PFSK-1 (cell line): ENCODE data around the gene NDUFS8.

Source experiments
- FOXP2 ChIP-seq: optimal IDR thresholded peaks from 2 replicates; pipeline ENCODE3; 2011; ENCODE audit warnings: borderline replicate concordance, control low read depth, inconsistent platforms; ENCODE audit not compliant: insufficient read depth; ENCODE audit errors: extremely low read length, extremely low read depth
- POLR2AphosphoS5 ChIP-seq: IDR thresholded peaks from 2 replicates; pipeline ENCODE4 v1.6.1; 2012; ENCODE audit warnings: low read depth, mild to moderate bottlenecking, control low read depth, low read length, moderate library complexity
- SIN3A ChIP-seq: IDR thresholded peaks from 2 replicates; pipeline ENCODE4 v1.6.1; 2012; ENCODE audit warnings: mild to moderate bottlenecking, low read length, moderate library complexity, borderline replicate concordance; ENCODE audit not compliant: insufficient read depth
- TAF1 ChIP-seq: IDR thresholded peaks from 2 replicates; pipeline ENCODE4 v1.6.1; 2012; ENCODE audit warnings: low read length, control low read depth, borderline replicate concordance; ENCODE audit not compliant: insufficient read depth
- TF ChIP-seq, protein P1 (sequence below), 2 experiments: IDR thresholded peaks; 2 replicates each; pipeline versions ENCODE4 v1.6.1 to v1.8.0; 2011 to 2012; ENCODE audit warnings: low read depth in 2 of 2, low read length in 2 of 2, control low read depth in 1 of 2, inconsistent platforms in 1 of 2, mild to moderate bottlenecking in 1 of 2, moderate library complexity in 1 of 2; ENCODE audit not compliant: insufficient read depth in 1 of 2

DNA sequence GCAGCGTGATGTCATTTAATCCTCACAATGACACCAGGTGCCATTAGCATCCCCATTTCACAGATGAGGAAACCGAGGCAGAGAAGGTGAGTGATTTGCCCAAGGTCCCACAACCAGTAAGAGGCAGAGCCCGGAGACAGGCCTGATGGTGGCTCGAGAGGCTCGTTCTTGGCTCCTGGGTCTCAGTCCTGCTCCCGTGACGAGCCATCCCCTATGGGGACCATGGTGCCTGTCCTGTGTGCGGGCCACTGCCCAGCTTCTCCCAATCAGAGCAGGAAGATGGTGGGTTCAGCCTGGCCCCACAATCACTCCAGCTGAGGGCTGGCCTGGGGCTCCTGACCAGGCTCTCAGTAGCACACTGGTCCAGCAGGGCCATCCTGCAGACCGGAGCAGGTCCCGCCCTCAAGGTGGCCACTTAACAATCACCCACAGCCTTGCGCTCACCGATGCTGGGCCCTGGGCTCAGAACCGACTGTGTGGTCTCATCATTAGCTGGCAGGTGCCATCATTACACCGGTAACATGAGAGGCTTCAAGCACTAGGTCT is 16.8 kb upstream of the NDUFS8 start:
- TF ChIP-seq, protein P1, sequence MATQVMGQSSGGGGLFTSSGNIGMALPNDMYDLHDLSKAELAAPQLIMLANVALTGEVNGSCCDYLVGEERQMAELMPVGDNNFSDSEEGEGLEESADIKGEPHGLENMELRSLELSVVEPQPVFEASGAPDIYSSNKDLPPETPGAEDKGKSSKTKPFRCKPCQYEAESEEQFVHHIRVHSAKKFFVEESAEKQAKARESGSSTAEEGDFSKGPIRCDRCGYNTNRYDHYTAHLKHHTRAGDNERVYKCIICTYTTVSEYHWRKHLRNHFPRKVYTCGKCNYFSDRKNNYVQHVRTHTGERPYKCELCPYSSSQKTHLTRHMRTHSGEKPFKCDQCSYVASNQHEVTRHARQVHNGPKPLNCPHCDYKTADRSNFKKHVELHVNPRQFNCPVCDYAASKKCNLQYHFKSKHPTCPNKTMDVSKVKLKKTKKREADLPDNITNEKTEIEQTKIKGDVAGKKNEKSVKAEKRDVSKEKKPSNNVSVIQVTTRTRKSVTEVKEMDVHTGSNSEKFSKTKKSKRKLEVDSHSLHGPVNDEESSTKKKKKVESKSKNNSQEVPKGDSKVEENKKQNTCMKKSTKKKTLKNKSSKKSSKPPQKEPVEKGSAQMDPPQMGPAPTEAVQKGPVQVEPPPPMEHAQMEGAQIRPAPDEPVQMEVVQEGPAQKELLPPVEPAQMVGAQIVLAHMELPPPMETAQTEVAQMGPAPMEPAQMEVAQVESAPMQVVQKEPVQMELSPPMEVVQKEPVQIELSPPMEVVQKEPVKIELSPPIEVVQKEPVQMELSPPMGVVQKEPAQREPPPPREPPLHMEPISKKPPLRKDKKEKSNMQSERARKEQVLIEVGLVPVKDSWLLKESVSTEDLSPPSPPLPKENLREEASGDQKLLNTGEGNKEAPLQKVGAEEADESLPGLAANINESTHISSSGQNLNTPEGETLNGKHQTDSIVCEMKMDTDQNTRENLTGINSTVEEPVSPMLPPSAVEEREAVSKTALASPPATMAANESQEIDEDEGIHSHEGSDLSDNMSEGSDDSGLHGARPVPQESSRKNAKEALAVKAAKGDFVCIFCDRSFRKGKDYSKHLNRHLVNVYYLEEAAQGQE (IDR thresholded peaks at IDR 0.05; ENCODE audit: insufficient read depth in 1 of 2, low read depth in 2 of 2, low read length in 2 of 2) = no peak
- no peak for TF ChIP-seq SIN3A
- TF ChIP-seq POLR2AphosphoS5 = no peak
- no peak for TF ChIP-seq TAF1
- TF ChIP-seq FOXP2 = no peak
